Right kidney (tissue), 1 donor: ENCODE results near the gene DARS1.
"Not testable (repeated sequence)": the region's sequence is repeated elsewhere in the genome, so short reads cannot be mapped to it uniquely, and the experiment has no call there.

Source experiments
- DNase-seq: peaks from one replicate; pipeline ENCODE4 v3.0.0-alpha.2; 2016

Gene DARS1

GRCh38 chr2:135947483-135947882 is 37.9 kb downstream of the DARS1 start:
- no peak for DNase-seq

GRCh38 chr2:135945526-135945925 is 39.9 kb downstream of the DARS1 start:
- DNase-seq, result no peak

DNA sequence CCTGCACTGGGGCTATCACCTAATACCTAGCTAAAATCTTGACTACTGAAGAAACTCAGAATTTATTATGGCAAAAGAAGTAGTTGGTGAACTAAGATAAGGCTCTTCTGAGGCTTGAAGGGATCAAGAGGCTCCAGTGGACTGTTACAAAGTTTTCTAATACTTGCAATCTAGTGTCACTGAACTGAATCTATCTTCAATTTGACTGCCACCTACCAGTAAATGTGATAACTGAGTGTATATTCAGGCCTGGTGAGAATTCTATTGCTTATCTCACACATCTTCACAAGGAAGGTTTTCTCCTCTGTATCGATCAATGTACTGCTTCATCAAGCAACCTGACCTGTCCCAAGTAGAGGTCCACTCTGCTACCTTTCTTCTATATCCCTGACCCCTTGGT is 40.8 kb downstream of the DARS1 start:
- DNase-seq, result no peak

GRCh38 chr2:135942936-135943688 is 42.3 kb downstream of the DARS1 start:
- DNase-seq, result no peak

DNA sequence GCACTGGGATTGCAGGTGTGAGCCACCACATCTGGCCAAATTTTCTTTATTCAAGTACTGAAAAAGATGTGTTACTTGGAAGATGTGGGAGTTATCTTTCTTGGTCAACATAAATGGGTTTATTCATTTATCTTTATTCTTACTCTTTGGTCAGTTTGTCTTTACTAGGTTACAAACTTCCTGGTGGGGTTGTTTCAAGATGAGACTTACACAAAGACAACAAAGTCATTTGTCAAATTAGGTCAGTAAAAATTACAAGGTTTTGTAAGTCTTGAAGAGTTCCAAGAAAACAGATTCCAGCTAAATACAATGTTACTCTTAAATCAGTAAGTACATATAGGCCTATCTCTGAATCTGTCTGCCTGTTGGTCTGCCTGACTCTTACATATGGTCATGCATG is 48.9 kb downstream of the DARS1 start:
- no peak for DNase-seq

DNA sequence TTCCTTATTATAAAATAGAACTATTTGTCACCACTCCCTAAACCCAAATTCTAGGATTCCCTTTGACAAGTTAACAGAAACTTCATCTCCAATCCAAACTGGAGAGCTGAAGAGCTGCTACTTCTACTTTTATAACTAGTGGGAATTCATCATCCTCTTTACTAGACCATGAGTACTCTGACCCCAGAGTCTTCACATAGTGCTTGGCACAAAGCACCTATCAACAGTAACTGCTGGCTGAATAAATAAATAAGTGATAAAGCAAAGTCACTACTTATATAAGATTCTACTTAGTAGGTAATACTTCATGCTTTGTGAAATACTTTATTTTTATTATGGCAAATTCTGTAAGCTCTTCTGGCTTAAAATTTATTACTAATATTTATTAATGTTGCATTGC is 49.5 kb downstream of the DARS1 start:
- no peak for DNase-seq

DNA sequence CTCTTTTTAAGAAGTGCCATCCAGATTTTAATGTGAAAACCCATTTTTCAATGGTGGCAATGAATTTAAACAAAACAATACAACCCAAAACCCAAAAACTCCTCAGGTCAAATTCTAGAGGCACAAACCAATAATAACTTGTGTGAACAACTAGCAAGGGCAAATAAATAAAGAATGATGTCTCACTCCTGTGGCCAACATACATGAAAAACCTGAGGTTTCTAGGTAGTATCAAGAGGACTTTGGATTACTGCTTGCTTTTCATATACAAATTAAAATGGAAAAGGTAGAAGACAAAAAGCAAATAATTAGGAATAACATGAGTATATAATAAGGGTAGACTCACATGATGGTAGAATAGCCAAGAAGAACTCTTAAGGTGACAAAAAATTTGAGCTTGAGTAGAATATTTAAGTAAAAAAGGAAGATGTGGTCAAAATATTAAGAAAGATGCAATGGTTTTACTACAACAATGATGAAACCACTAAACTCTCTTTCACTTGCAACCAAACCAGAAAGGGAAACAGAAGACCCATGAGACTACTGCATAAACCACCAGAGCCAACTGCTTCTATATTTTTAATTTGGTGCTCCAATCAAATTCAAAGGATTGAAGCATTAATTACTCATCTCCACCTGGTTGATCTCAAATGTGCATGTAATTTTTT is 53.5 kb downstream of the DARS1 start:
- DNase-seq, result no peak

GRCh38 chr2:135926605-135927004 is 58.8 kb downstream of the DARS1 start:
- DNase-seq, result no peak

DNA sequence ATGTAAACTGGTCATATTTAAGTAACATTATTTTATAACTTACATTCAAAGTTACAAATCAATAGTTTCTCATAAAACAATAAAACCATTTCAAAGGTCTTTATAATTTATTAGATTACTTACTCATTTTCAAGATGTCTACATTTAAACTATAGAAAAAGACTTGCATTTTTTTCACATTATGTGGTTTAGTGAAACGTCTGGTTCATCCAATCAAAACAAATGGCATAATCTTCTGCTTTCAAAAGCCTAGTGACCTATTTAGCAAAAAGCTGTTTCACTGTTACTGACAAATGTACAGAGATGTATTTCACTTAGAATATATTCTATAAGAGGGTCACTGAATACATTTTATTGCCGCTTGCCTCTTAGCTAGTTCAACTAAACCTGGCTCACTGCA is 59.9 kb downstream of the DARS1 start:
- no peak for DNase-seq

DNA sequence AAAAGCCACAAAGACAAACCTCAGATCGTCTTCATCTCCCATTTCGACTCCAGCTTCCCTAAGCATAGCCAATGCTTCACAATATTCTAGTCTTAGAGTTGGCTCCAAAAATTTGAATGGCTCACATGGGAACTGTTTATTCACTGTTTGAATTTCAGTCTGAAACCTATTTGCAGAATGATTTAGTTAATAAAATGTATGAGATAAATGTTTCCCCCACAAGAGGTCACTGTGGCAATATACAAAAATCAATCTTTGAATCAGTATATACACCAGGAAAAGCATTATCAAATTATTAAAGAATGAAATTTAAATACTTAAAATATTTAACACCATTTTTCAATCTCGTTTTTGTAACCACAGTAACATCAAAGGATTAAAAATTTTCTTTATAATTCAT is 69.2 kb downstream of the DARS1 start:
- DNase-seq, result no peak

- DNase-seq, result no peak
Measured at GRCh38 chr2:135914485-135914884, 70.9 kb downstream of the DARS1 start.

DNA sequence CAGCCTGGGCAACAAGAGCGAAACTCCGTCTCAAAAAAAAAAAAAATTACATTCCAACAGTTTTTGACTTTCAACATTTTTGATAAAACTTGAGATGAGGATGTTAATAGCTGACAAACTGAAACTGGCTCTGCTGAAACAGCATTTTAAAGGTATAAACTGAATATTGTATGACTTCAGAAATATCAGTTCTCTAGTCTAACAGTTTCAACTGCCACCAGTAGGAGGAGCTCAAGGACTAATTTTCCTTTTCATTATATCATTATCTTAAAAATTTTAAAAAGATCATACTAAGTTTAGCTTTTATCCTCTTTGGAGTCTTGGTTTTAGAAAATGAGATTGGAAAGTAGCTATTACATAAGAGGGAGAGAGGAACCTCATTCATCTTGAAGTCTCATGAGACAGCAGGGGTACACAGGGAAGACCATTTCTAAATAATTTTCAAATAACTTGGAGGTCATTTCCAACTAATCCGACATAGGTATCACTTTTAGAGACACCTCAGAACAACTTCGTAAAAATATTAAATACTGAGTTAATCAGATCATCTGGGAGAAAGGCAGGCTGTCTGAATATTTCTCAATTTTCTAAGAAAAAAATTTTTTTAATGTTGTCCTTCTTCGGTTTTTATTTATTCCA is 71.6 kb downstream of the DARS1 start:
- DNase-seq, result peak; percentile 5

DNA sequence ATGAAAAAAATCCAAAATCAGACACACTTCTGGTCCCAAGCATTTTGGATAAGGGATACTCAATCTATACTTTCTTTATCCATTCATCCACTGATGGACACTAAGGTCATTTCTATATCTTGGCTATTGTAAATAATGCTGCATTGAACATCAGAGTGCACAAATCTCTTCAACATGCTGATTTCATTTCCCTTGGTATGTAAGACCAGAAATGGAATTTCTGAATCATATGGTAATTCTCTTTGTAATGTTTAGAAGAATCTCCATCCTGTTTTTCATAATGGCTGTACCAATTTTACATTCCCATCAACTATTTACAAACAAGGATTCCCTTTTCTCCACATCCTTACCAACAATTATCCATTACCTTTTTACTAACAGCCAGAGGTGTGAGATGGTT is 75.5 kb downstream of the DARS1 start:
- DNase-seq, result no peak

- DNase-seq, result no peak
Measured at GRCh38 chr2:135905679-135906078, 79.7 kb downstream of the DARS1 start.

- DNase-seq, result no peak
Measured at GRCh38 chr2:135904341-135904989, 81.0 kb downstream of the DARS1 start.

GRCh38 chr2:135903650-135904049 is 81.8 kb downstream of the DARS1 start:
- no peak for DNase-seq

DNA sequence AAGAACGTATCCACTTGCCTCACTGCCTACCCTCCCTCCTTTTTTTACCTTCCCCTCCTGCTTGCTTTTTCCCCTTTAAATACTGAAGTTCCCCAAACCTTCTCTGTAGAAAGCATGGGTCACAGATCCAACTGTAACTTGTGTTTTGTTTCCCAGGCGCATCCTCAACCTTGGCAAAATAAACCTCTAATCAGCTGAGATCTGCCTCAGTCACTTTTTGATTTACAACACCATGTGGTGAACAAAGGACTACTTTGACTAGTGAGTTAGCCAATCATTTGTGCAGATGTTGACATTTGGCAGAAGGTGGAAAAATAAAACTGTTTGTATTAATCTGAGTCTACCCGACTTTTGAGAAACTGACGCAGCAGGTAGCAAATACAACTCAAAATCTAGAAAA is 85.9 kb downstream of the DARS1 start:
- DNase-seq, result no peak

DNA sequence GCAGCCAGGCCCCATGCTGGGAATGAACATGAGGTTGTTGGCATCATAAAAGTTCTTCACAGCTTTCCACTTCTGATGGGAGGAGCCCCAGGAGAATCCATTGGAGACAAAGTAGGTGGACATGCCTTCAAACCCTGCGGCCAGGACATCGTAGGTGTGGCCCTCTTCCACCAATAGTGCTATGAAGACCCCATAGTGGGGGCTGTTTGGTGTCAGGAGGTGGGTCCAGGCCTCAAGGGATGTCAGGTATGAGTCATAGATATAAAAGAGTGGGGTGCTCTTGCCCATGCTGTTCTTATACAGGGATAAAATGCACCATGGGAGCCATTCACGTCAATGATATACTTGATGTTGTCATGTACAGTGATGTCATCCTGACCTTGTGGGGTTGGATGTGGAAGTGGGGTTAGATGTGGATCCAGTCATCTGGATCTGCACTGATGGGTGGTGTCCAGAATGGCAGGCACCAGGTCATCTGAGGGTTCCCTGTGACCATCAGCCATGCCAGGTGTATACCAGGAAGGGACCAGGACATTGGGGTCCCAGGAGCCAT is 87.1 kb downstream of the DARS1 start:
- no peak for DNase-seq

DNA sequence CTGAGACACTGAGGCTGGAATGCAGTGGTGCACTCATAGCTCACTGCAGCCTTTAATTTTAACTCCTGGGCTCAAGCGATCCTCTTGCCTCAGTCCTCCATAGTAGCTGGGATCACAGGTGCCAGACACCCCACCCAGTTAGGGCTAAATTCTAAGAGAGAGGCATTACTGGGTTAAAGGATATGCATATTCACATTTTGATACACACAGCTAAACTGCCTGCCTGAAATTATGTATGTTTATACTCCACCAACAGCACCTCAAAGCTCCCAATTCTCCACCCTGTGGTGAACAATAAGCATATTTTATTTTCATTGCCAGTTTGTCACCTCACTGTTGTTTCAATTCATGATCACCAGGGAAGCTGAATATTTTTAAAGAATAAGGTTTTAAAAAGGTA is 90.5 kb downstream of the DARS1 start:
- no peak for DNase-seq

GRCh38 chr2:135893374-135893794 is 92.0 kb downstream of the DARS1 start:
- no peak for DNase-seq

DNA sequence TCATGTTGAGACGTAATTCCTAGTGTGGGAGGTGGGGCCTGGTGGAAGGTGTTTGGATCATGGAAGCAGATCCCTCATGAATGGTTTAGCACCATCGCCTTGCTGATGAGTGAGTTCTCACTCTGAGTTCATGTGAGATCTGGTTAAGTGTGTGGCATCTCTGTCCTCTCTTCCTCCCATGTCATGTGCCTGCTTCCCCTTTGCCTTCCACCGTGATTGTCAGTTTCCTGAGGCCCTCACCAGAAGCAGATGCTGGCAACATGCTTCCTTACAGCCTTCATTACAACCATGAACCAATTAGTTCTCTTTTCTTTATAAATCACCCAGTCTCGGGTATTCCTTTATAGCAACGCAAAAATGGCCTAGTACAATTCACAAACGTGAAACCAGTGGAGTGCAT is 94.6 kb downstream of the DARS1 start:
- no peak for DNase-seq

- no peak for DNase-seq
Measured at GRCh38 chr2:135890149-135890548, 95.3 kb downstream of the DARS1 start.

DNA sequence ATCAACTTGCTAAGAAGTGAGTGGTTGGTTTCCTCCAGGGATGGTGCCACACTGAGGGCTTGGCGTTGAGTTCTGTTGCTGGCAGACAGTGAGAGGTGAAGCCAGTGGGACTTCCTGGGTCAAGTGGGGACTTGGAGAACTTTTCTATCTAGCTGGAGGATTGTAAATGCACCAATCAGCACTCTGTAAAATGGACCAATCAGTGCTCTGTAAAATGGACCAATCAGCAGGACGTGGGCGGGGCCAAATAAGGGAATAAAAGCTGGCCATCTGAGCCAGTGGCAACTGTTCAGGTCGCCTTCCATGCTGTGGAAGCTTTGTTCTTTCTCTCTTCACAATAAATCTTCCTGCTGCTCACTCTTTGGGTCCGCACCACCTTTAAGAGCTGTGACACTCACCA is 96.8 kb downstream of the DARS1 start:
- not testable (repeated sequence) for DNase-seq
